Measurements from ENCODE around the gene TIAM1. TPM values are rescaled to one million over a fixed set of nuclear protein-coding genes. Genes with fewer than 3 reads are reported as not detected.

TIAM1 gene
- total RNA-seq, 1 experiment from 2014 or later = 28.7 TPM

DNA sequence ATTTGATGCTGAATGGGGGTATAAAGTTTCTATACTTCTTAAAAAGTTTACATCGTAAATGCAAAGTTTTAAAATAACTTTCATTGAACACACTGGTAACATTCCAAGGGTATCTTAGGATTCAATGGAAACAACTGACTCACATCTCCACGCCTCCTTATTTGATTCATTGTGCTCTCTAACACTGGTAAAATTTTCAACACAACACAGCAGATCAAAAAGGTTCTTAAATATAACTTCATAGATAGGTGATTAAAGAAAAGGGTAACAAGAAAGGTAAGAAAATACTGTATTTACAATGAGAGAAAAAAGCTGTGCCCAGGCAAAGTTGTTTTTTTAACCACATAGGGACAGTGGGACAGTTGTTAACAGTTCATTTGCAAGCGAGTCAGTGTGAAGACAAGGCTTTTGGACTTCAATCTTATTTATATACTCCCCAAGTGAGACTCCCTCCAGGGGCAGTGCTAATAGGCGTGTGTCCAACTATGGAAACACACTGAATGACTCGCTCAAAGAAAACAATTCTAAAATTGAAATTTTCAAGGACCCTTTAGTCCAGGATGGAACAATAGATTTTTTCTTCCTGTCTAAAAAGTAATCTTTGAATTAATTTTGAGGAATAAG lies 140.5 kb downstream of the TIAM1 start (continued):
- TF ChIP-seq E2F1 (CRISPR knock-in tag; IDR thresholded peaks at IDR 0.05) = no peak

DNA sequence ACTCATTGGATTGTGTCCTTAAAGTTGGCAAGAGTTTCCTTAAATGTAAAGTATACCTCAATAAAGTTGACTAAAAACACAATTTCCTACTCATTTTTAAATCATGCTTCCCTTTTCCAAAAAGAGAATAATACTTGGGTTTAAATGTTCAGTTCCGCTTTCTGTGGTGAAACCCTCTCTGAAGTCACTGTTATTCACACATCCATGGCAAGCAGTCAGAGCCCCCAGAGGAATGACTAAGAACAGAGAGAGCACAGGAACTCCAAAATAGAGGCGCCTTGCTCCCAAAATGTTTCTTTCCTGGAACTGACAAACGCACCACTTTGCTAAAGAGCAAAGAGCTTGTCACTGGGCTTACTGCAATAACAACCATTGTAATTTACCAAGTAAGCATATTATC lies 142.5 kb downstream of the TIAM1 start:
- H3K4me1 Mint-ChIP-seq = peaks cover 3% of the 10 kb centered on the region
- peaks cover 3% of the 10 kb centered on the region; the same call in 1 of the 2 replicates for H3K36me3 Mint-ChIP-seq
- TF ChIP-seq ATF6 (CRISPR knock-in tag; IDR thresholded peaks at IDR 0.05) (no peak), ZNF219 (CRISPR knock-in tag; IDR thresholded peaks at IDR 0.05; ENCODE audit: borderline replicate concordance) (no peak), STAT6 (CRISPR knock-in tag; conservative IDR thresholded peaks at IDR 0.05; ENCODE audit: low read depth) (no peak), NFATC4 (CRISPR knock-in tag; IDR thresholded peaks at IDR 0.05) (no peak), NFE2L1 (CRISPR knock-in tag; IDR thresholded peaks at IDR 0.05) (no peak), SP1 (CRISPR knock-in tag; conservative IDR thresholded peaks at IDR 0.05) (no peak), ERG (CRISPR knock-in tag; IDR thresholded peaks at IDR 0.05) (no peak), ZNF138 (CRISPR knock-in tag; conservative IDR thresholded peaks at IDR 0.05) (no peak), ZNF532 (CRISPR knock-in tag; IDR thresholded peaks at IDR 0.05; ENCODE audit: borderline replicate concordance) (no peak), SMAD3 (CRISPR knock-in tag; IDR thresholded peaks at IDR 0.05; ENCODE audit: borderline replicate concordance) (no peak)
- TF ChIP-seq, protein P1, sequence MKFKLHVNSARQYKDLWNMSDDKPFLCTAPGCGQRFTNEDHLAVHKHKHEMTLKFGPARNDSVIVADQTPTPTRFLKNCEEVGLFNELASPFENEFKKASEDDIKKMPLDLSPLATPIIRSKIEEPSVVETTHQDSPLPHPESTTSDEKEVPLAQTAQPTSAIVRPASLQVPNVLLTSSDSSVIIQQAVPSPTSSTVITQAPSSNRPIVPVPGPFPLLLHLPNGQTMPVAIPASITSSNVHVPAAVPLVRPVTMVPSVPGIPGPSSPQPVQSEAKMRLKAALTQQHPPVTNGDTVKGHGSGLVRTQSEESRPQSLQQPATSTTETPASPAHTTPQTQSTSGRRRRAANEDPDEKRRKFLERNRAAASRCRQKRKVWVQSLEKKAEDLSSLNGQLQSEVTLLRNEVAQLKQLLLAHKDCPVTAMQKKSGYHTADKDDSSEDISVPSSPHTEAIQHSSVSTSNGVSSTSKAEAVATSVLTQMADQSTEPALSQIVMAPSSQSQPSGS (CRISPR knock-in tag; IDR thresholded peaks at IDR 0.05; ENCODE audit: borderline replicate concordance, low read depth) = no peak
- TF ChIP-seq, protein P2, sequence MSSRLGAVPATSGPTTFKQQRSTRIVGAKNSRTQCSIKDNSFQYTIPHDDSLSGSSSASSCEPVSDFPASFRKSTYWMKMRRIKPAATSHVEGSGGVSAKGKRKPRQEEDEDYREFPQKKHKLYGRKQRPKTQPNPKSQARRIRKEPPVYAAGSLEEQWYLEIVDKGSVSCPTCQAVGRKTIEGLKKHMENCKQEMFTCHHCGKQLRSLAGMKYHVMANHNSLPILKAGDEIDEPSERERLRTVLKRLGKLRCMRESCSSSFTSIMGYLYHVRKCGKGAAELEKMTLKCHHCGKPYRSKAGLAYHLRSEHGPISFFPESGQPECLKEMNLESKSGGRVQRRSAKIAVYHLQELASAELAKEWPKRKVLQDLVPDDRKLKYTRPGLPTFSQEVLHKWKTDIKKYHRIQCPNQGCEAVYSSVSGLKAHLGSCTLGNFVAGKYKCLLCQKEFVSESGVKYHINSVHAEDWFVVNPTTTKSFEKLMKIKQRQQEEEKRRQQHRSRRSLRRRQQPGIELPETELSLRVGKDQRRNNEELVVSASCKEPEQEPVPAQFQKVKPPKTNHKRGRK (CRISPR knock-in tag; IDR thresholded peaks at IDR 0.05; ENCODE audit: borderline replicate concordance) = no peak
- TF ChIP-seq, protein P3, sequence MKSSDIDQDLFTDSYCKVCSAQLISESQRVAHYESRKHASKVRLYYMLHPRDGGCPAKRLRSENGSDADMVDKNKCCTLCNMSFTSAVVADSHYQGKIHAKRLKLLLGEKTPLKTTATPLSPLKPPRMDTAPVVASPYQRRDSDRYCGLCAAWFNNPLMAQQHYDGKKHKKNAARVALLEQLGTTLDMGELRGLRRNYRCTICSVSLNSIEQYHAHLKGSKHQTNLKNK (CRISPR knock-in tag; IDR thresholded peaks at IDR 0.05) = no peak
- no peak overlapping the region for H3K4me3 Mint-ChIP-seq
- POLR2A ChIA-PET = no interaction called here
- peaks cover 4% of the 10 kb centered on the region for H3K9me3 Mint-ChIP-seq
- ATAC-seq (no peak), DNase-seq (ENCODE audit: low spot score) (no peak)
- no peaks in the 10 kb centered on the region for H3K27me3 Mint-ChIP-seq (ENCODE audit: low read depth)
- no peak overlapping the region for H3K27ac Mint-ChIP-seq
- CTCF ChIA-PET = interaction anchor here (1.3 to 1.7 kb wide), 2 partner anchors 357 to 379 kb away, joined by 7 to 15 read pairs; no protein-coding TSS in a partner anchor

Measured in WTC11 (cell line).